Stimulated activated memory B cell treated with anti-CD40 and anti-IgM and Interleukin-4, amounts not matched to agents 10 μg/mL and 1 μg/mL and 100 μg/mL, for 72 hours (primary cell): ENCODE results near the gene RASL10A.

Experiments used
- ATAC-seq: fragments of 150-1000 bp; cut with Tn5 transposase; 2 replicates; pipeline ENCODE4 v1.10.0; 2021
- H3K27ac Mint-ChIP-seq: one replicate; pipeline ENCODE4 v1.8.0; 2022; ENCODE audit warnings: mild to moderate bottlenecking, mixed read lengths
- H3K27me3 Mint-ChIP-seq: one replicate; pipeline ENCODE4 v1.8.0; 2022; ENCODE audit warnings: mixed read lengths
- H3K36me3 Mint-ChIP-seq: one replicate; pipeline ENCODE4 v1.8.0; 2022; ENCODE audit warnings: mixed read lengths
- H3K4me1 Mint-ChIP-seq: one replicate; pipeline ENCODE4 v1.8.0; 2022; ENCODE audit warnings: mixed read lengths
- H3K4me3 Mint-ChIP-seq: one replicate; pipeline ENCODE4 v1.8.0; 2022; ENCODE audit warnings: mild to moderate bottlenecking, moderate library complexity, mixed read lengths
- H3K9me3 Mint-ChIP-seq: one replicate; pipeline ENCODE4 v1.8.0; 2022; ENCODE audit warnings: mixed read lengths

RASL10A gene

GRCh38 chr22:29331658-29332300 lies 16.3 kb upstream of the RASL10A start:
- no peak for ATAC-seq
- Mint-ChIP-seq H3K4me1 (no peaks in the 10 kb centered on the region), H3K27ac (no peak overlapping the region), H3K27me3 (no peaks in the 10 kb centered on the region), H3K4me3 (no peak overlapping the region), H3K9me3 (no peaks in the 10 kb centered on the region), H3K36me3 (peaks cover 80% of the 10 kb centered on the region)

DNA sequence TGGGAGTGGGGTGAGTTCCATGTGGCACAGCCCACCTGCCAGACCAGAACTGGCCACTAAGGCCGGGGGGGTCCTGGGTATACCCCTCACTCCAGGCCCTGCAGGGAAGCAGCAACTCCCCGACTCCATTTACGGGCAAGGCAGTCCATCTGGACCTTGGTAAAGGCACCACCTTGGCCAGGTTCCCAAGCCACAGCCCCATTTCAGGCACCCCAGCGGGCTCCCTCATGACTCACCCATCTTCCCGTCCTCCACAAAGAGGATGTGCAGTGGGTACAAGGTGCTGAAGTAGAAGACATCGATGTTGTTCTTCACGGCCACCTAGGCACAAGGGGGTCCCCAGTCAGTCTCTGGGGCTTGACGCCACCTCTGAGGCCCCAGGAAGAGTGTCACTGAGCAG lies 15.7 kb upstream of the RASL10A start:
- no peak for ATAC-seq
- H3K27me3 Mint-ChIP-seq = no peaks in the 10 kb centered on the region
- H3K4me3 Mint-ChIP-seq = no peak overlapping the region
- no peaks in the 10 kb centered on the region for H3K9me3 Mint-ChIP-seq
- no peaks in the 10 kb centered on the region for H3K4me1 Mint-ChIP-seq
- H3K36me3 Mint-ChIP-seq = peaks cover 80% of the 10 kb centered on the region
- H3K27ac Mint-ChIP-seq = no peak overlapping the region

DNA sequence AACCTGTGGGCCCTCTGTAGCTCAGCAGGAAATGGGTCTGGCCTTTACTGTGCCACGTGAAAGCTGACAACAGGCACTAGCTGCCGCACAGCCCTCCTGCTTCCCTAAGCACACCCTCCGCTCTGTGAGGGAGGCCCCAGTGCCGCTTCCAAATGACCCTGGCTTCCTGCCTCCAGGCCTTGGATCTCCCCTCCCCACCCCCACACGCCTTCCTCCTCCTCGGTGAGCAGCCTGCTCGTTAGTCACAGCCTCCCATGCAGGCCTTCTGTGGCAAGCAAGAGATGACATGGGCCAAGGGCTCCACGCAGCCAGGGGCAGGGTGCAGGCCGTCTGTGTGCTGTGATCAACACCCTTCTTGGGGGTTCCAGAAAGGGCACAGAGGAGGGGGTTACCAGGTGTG lies 15.3 kb upstream of the RASL10A start:
- H3K27me3 Mint-ChIP-seq = no peaks in the 10 kb centered on the region
- ATAC-seq = no peak
- peaks cover 80% of the 10 kb centered on the region for H3K36me3 Mint-ChIP-seq
- no peak overlapping the region for H3K4me3 Mint-ChIP-seq
- H3K9me3 Mint-ChIP-seq = no peaks in the 10 kb centered on the region
- no peaks in the 10 kb centered on the region for H3K4me1 Mint-ChIP-seq
- H3K27ac Mint-ChIP-seq = no peak overlapping the region

DNA sequence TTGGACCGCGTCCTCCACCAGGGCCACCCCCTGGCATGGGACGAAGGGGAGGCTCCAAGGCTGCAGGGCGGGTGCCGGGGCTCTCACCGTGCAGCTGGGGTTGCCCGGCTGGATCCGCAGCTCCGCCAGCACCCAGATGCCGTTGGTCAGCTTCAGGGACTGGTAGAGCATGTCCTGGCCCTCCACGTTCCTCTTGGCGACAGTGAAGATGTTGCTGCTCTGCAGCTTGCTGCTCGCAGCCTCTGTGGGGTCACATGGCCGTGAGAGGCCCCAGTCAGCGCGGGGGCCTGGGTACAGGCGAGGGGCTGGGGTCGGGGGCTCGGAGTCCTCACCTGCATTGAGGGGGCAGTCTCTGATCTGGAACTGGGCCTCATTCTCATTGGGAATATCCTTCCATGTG lies 14.8 kb upstream of the RASL10A start:
- no peaks in the 10 kb centered on the region for H3K27me3 Mint-ChIP-seq
- H3K27ac Mint-ChIP-seq = no peak overlapping the region
- H3K36me3 Mint-ChIP-seq = peaks cover 75% of the 10 kb centered on the region
- H3K4me3 Mint-ChIP-seq = no peak overlapping the region
- H3K9me3 Mint-ChIP-seq = no peaks in the 10 kb centered on the region
- no peaks in the 10 kb centered on the region for H3K4me1 Mint-ChIP-seq
- ATAC-seq = no peak

DNA sequence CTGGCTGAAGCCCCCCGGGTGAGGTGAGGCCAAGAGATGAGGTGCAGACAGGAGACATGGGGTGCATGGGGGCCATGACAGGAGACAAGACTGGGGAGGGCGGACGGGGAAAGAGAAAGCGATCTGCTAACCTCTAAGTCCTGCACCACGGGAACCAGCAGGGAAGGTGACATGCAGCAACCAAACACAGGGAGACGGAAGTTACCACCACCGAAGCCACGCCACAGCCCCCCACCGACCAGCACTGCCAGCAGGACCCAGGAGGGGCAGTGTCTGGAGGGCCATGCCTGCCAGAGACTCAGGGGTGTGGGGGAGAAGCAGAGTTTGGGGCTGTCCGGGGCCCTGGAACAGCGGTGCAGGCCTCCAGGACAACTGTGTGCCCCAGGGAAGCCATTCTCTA lies 14.1 kb upstream of the RASL10A start:
- H3K27ac Mint-ChIP-seq = no peak overlapping the region

GRCh38 chr22:29328566-29329500 lies 13.3 kb upstream of the RASL10A start:
- Mint-ChIP-seq H3K4me1 (no peaks in the 10 kb centered on the region), H3K9me3 (no peaks in the 10 kb centered on the region), H3K36me3 (peaks cover 63% of the 10 kb centered on the region), H3K4me3 (no peak overlapping the region), H3K27me3 (no peaks in the 10 kb centered on the region), H3K27ac (no peak overlapping the region)
- peak; percentile 3 for ATAC-seq

More for the DNA sequence above, 14.1 kb upstream of the RASL10A start:
- H3K36me3 Mint-ChIP-seq = peaks cover 68% of the 10 kb centered on the region
- H3K27me3 Mint-ChIP-seq = no peaks in the 10 kb centered on the region
- no peaks in the 10 kb centered on the region for H3K9me3 Mint-ChIP-seq
- no peaks in the 10 kb centered on the region for H3K4me1 Mint-ChIP-seq
- no peak overlapping the region for H3K4me3 Mint-ChIP-seq
- ATAC-seq = no peak

- H3K4me3 Mint-ChIP-seq = no peak overlapping the region
- ATAC-seq = peak; percentile 3
- no peaks in the 10 kb centered on the region for H3K4me1 Mint-ChIP-seq
- peaks cover 56% of the 10 kb centered on the region for H3K36me3 Mint-ChIP-seq
- H3K27ac Mint-ChIP-seq = no peak overlapping the region
- H3K9me3 Mint-ChIP-seq = no peaks in the 10 kb centered on the region
- H3K27me3 Mint-ChIP-seq = no peaks in the 10 kb centered on the region
Measured at GRCh38 chr22:29328055-29328454, 12.6 kb upstream of the RASL10A start.

DNA sequence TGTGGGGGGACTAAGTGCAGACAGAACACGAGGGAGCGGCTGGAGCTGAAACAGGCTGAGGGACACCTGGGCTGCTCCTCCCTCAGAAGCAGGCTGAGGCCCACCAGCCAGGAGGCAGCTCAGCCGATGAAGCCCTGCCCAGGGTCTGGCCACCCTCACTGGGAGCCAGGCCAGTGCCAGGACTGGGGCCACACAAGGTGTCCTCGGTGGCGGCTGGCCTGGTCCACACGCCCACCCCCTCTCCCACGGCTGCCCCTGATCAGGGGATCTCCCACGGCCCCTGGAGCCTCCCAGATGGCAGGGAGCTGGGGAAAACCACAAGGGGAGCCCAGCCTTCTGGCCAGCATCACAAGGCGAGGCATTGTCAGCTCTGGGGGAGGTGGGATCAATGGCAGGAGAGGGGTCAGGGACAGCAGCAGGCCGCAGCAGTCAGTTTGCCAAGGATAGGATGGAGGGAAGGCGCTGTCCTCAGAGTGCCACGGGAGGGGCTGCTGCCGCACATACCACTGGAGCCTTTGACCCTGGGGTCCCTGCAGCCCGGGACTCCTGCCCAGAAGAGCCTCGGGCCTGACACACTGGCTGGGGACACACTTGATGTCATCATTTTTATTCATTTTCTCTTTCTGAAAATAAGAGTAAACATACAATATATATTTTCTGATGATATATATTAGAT lies 11.7 kb upstream of the RASL10A start:
- Mint-ChIP-seq H3K27ac (no peak overlapping the region), H3K4me1 (no peaks in the 10 kb centered on the region), H3K9me3 (no peaks in the 10 kb centered on the region), H3K4me3 (no peak overlapping the region), H3K36me3 (peaks cover 52% of the 10 kb centered on the region), H3K27me3 (no peaks in the 10 kb centered on the region)
- no peak for ATAC-seq

DNA sequence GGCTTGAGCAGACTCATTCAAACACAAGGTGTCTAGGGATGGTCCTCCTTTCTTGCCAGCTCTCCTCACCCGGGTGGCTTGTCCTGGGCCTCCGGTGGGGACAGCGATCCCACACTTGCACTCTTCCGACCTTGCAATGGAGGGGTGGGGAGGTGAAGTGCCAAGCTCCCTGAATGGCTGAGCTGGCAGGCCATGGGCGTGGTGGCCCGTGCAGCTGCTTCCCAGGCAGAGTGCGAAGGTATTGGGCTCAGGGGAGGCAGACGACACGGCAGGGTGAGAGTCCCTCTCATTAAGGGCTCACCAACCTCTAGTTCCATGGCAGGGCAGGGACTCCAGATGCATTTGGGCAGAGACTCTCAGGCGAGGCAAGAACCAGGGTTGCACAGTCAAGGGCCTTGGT lies 11.0 kb upstream of the RASL10A start:
- Mint-ChIP-seq H3K27me3 (no peaks in the 10 kb centered on the region), H3K9me3 (no peaks in the 10 kb centered on the region), H3K36me3 (peaks cover 45% of the 10 kb centered on the region), H3K4me1 (no peaks in the 10 kb centered on the region), H3K4me3 (no peak overlapping the region), H3K27ac (no peak overlapping the region)
- no peak for ATAC-seq

GRCh38 chr22:29325785-29326315 lies 10.4 kb upstream of the RASL10A start:
- H3K36me3 Mint-ChIP-seq = peaks cover 38% of the 10 kb centered on the region
- H3K27me3 Mint-ChIP-seq = no peaks in the 10 kb centered on the region
- H3K9me3 Mint-ChIP-seq = no peaks in the 10 kb centered on the region
- no peak overlapping the region for H3K27ac Mint-ChIP-seq
- no peak for ATAC-seq
- H3K4me1 Mint-ChIP-seq = no peaks in the 10 kb centered on the region
- no peak overlapping the region for H3K4me3 Mint-ChIP-seq

DNA sequence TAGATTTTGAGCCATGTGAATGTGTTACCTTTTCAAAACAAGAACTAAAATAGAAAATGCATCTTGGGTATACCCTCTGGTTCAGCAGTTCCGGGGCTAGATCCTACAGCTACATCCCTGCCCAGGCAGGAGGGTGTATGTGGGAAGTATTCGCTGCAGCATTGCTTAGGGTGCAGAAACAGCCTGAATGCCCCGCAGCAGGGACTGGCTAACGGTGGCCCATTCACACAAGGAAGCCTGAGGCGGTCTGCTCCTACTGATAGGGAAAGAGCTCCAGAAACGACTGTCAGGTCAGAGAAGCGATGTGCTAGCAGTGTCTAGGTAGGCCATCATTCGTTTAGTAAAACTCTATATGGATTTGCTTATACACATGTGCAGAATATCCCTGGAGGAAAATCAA lies 9.9 kb upstream of the RASL10A start:
- Mint-ChIP-seq H3K36me3 (peaks cover 36% of the 10 kb centered on the region), H3K9me3 (no peaks in the 10 kb centered on the region), H3K4me1 (no peaks in the 10 kb centered on the region), H3K27ac (no peak overlapping the region), H3K4me3 (no peak overlapping the region), H3K27me3 (no peaks in the 10 kb centered on the region)
- ATAC-seq = no peak

- Mint-ChIP-seq H3K27me3 (no peaks in the 10 kb centered on the region), H3K27ac (no peak overlapping the region), H3K9me3 (no peaks in the 10 kb centered on the region), H3K4me1 (no peaks in the 10 kb centered on the region), H3K36me3 (peaks cover 25% of the 10 kb centered on the region), H3K4me3 (no peak overlapping the region)
- ATAC-seq = no peak
Measured at GRCh38 chr22:29323641-29324040, 8.1 kb upstream of the RASL10A start.

- peaks cover 5% of the 10 kb centered on the region for H3K4me1 Mint-ChIP-seq
- no peak for ATAC-seq
- peaks cover 10% of the 10 kb centered on the region for H3K27me3 Mint-ChIP-seq
- H3K9me3 Mint-ChIP-seq = no peaks in the 10 kb centered on the region
- no peaks in the 10 kb centered on the region for H3K36me3 Mint-ChIP-seq
- no peak overlapping the region for H3K4me3 Mint-ChIP-seq
- H3K27ac Mint-ChIP-seq = no peak overlapping the region
Measured at GRCh38 chr22:29320546-29320945, 5.0 kb upstream of the RASL10A start.

GRCh38 chr22:29319072-29319471 lies 3.6 kb upstream of the RASL10A start:
- no peak overlapping the region for H3K27ac Mint-ChIP-seq
- H3K9me3 Mint-ChIP-seq = no peaks in the 10 kb centered on the region
- H3K4me3 Mint-ChIP-seq = no peak overlapping the region
- peaks cover 13% of the 10 kb centered on the region for H3K4me1 Mint-ChIP-seq
- ATAC-seq = no peak
- no peaks in the 10 kb centered on the region for H3K36me3 Mint-ChIP-seq
- peaks cover 19% of the 10 kb centered on the region for H3K27me3 Mint-ChIP-seq

DNA sequence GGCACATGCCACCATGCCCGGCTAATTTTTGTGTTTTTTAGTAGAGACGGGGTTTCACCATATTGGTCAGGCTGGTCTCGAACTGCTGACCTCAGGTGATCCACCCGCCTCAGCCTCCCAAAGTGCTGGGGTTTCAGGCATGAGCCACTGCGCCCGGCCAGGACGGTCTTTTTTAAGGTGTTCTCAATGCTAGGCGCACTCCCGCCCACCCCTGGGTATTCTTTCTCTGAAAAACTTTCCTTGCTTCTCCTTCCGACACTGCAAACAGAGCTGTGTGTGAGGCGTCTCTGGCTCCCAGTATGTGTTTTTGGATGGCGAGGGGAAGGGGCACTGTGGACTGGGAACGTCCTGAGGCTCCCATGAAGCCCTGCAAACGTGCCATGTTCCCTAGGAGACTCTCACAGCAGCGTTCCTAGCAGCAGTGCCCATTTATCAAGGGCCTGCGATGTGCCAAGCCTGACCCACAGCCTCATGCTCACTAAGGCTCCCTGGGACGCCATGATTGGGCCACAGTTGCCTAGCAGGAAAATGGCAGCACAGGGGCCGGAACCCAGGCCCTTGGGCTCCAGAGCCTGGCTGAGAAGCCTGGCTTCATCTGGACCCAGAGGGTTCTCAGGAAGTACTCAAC lies 2.4 kb upstream of the RASL10A start:
- Mint-ChIP-seq H3K4me1 (peaks cover 25% of the 10 kb centered on the region), H3K36me3 (no peaks in the 10 kb centered on the region), H3K4me3 (no peak overlapping the region), H3K27me3 (peaks cover 30% of the 10 kb centered on the region), H3K27ac (no peak overlapping the region), H3K9me3 (no peaks in the 10 kb centered on the region)
- ATAC-seq = no peak
